Type B pancreatic cell (in vitro differentiated cells): Measurements from ENCODE around the gene CTCF. TPM values are rescaled to one million over a fixed set of nuclear protein-coding genes. Genes with fewer than 3 reads are reported as not detected.

ENCODE experiments used
- DNase-seq: peaks from one replicate; pipeline ENCODE4 v3.0.0; 2021; ENCODE audit warnings: mixed read lengths; ENCODE audit not compliant: unreplicated experiment; ENCODE audit errors: extremely low spot score
- H3K27ac Mint-ChIP-seq: 2 replicates; pipeline ENCODE4 v1.8.0; 2021; ENCODE audit warnings: mild to moderate bottlenecking, mixed read lengths
- H3K27me3 Mint-ChIP-seq: 2 replicates; pipeline ENCODE4 v1.8.0; 2021; ENCODE audit warnings: mixed read lengths
- H3K36me3 Mint-ChIP-seq: 2 replicates; pipeline ENCODE4 v1.8.0; 2021; ENCODE audit warnings: mixed read lengths
- H3K4me1 Mint-ChIP-seq: one replicate; pipeline ENCODE4 v1.8.0; 2021; ENCODE audit warnings: mixed read lengths; ENCODE audit not compliant: unreplicated experiment
- H3K4me3 Mint-ChIP-seq: 2 replicates; pipeline ENCODE4 v1.8.0; 2021; ENCODE audit warnings: mild to moderate bottlenecking, mixed read lengths
- H3K9me3 Mint-ChIP-seq: 2 replicates; pipeline ENCODE4 v1.8.0; 2021; ENCODE audit warnings: mixed read lengths
- total RNA-seq: library from RNA; stranded (reverse); gene quantifications from 2 replicates; pipeline ENCODE4 v1.2.1, GENCODE V29; 2021; ENCODE audit warnings: low replicate concordance
- TF ChIP-seq, protein P1 (sequence below): fragments of 200-600 bp; sonication (generic); conservative IDR thresholded peaks from 2 replicates; pipeline ENCODE4 v1.5.0; 2021; ENCODE audit warnings: antibody characterized with exemption, mild to moderate bottlenecking

CTCF gene
- total RNA-seq, 1 donor from 2014 or later: 57.8 TPM

DNA sequence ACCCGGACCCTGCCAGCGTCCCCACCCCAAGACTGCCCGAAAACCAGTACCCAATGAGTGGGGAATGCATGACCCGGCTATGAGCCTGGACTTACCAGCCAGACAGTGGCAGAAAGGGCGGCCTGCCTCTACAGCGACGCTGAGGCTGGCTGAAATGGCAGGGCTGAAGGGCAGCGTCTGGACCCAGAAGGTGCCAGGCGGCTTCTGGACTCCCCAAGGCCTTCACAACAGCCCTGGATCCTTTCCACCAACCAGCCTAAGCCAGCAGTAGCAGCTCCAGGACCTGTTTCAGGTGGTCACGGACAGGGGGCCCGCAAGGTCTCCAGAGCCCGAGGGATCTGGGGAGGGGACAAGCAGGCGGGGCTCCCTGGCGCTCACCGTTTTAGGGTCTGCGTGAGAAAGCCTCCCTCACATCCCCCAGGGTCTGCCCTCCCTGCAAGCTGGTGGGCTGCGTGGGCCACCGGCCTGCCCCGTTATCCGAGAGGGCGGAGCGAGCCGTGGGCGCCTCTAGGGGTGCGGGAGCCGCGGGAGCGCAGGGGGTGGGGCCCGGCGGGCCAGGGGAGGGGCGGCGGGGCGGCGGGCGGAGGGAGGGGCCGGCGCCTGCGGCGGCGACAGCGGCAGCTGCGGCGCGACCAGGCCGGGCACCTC, 34.0 kb upstream of the CTCF start, which contains the start of gene RIPOR1:
TSS of gene RIPOR1 (plus strand) at position 608 of the 648 bp plus-strand sequence. CDS start 9,618 bp downstream, outside the sequence.
- DNase-seq: peak; percentile 68
- H3K4me3 Mint-ChIP-seq: peak within 1 kb of the TSS; percentile 95
- no peaks in the 10 kb centered on the region for H3K36me3 Mint-ChIP-seq
- H3K9me3 Mint-ChIP-seq: no peaks in the 10 kb centered on the region
- H3K4me1 Mint-ChIP-seq: peaks cover 25% of the 10 kb centered on the region
- peaks cover 22% of the 10 kb centered on the region for H3K27me3 Mint-ChIP-seq
- peak within 1 kb of the TSS; percentile 88 for H3K27ac Mint-ChIP-seq
- TF ChIP-seq, protein P1, sequence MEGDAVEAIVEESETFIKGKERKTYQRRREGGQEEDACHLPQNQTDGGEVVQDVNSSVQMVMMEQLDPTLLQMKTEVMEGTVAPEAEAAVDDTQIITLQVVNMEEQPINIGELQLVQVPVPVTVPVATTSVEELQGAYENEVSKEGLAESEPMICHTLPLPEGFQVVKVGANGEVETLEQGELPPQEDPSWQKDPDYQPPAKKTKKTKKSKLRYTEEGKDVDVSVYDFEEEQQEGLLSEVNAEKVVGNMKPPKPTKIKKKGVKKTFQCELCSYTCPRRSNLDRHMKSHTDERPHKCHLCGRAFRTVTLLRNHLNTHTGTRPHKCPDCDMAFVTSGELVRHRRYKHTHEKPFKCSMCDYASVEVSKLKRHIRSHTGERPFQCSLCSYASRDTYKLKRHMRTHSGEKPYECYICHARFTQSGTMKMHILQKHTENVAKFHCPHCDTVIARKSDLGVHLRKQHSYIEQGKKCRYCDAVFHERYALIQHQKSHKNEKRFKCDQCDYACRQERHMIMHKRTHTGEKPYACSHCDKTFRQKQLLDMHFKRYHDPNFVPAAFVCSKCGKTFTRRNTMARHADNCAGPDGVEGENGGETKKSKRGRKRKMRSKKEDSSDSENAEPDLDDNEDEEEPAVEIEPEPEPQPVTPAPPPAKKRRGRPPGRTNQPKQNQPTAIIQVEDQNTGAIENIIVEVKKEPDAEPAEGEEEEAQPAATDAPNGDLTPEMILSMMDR: no peak

DNA sequence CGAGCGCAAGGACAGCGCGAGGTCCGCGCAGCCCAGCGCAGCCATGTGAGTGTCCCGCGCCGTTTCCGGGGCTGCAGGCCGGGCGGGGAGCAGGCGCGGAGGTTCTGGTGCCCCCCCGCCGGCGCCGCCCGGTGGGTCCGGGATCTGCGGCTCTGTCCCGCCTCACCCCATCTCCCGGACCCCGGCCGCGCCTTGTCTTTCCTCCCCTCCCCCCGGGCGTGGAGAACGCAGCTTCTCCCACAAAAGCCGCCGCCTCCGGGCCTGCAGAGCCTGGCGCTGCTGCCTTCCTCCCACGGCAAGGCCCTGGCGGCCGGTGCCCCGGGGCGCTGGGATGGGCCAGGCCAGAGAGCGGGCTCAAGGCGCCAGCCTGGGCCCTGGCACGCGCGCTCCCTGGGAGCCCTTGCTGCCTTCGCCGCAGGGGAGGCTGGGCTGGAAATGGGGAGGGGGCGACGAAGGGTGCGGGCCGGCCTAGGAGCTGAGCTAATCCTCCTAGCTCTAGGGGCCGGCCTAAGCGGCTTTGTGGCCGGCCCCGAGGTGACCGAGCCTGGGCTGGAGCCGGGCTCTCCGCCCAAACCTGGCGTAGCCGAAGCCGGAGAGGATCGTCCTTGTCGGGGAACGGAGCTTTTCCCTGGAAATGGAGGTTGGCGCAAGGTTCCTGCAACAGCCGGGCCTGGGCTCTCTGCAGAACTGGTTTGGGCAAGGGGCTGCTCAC, 33.3 kb upstream of the CTCF start:
- DNase-seq: peak; percentile 74
- Mint-ChIP-seq H3K27me3 (peaks cover 21% of the 10 kb centered on the region), H3K9me3 (no peaks in the 10 kb centered on the region), H3K36me3 (no peaks in the 10 kb centered on the region), H3K4me3 (peak overlapping the region; percentile 95), H3K4me1 (peaks cover 27% of the 10 kb centered on the region), H3K27ac (peak overlapping the region; percentile 88)
- TF ChIP-seq, protein P1: no peak

DNA sequence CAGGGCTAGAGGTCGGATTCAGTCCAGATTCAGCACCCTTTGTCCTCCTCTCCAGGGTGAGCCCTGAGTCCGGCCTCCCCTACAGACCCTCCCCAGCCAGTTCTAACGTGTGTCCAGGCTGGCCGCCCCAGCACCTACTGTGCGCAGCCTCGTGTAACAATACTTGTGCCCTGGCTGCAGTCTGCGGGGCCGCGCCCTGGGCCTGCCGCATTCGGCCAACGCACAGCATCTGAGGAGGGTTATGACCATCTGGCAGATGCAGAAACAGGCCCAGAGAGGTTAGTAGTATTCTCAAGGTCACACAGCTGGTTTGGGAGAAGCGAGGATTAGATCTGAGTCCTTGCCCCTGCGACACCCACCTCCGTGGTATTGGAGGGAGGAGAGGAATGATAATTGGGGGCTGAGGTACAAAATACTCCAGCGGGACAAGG, 32.7 kb upstream of the CTCF start:
- peaks cover 20% of the 10 kb centered on the region for H3K27me3 Mint-ChIP-seq
- TF ChIP-seq, protein P1: no peak
- H3K9me3 Mint-ChIP-seq: no peaks in the 10 kb centered on the region
- peak overlapping the region; percentile 95 for H3K4me3 Mint-ChIP-seq
- H3K36me3 Mint-ChIP-seq: no peaks in the 10 kb centered on the region
- peaks cover 27% of the 10 kb centered on the region for H3K4me1 Mint-ChIP-seq
- DNase-seq: peak; percentile 68
- peak overlapping the region; percentile 88 for H3K27ac Mint-ChIP-seq

DNA sequence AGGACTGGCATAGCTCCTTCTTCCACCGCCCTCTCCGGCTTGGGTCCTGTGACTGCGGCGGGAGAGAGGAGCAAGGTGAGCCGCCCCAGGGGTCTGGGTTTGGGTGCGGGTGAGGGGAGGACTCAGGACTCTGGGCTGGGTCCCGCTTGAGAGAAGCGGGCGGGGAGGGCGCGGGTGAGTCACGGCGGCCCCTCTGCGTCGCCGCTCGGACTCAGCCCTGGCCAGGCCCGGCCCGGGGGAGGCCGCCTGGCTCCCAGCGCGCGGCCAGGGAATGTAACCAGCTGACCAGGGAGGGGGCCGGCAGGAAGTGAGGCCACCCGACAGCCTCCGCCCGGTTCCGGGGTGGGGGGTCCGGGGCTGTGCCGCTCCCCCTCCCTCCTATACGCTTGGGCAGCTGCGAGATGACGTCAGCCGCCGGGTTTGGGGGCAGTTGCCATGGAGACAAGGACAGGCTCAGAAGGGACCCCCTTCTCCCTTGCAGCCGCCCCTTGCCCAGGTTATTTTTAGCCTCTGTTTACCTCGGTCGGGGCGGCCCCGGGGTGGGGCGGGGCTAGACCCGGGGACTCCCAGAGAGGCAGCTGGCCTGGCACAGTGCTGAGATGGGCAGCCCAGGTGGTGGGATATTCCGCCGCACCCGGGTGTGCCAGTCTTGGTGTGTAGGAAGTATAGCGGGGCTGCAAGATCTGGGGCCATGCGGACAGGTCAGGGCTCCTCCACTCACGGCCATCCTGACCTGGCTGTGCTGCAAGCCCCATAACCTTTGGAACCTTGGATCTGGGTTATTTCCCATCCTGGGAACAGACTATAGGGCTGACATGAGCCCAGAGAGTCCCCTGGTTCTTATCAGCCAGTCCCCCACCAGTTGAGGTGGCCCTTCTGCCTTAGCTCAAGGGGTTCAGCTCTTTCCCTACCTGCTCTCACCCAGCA, 32.0 kb upstream of the CTCF start:
- Mint-ChIP-seq H3K4me1 (peaks cover 23% of the 10 kb centered on the region), H3K9me3 (no peaks in the 10 kb centered on the region), H3K4me3 (peak overlapping the region; percentile 95), H3K27ac (peak overlapping the region; percentile 88), H3K36me3 (no peaks in the 10 kb centered on the region), H3K27me3 (peaks cover 16% of the 10 kb centered on the region)
- TF ChIP-seq, protein P1: no peak
- DNase-seq: peak; percentile 70

DNA sequence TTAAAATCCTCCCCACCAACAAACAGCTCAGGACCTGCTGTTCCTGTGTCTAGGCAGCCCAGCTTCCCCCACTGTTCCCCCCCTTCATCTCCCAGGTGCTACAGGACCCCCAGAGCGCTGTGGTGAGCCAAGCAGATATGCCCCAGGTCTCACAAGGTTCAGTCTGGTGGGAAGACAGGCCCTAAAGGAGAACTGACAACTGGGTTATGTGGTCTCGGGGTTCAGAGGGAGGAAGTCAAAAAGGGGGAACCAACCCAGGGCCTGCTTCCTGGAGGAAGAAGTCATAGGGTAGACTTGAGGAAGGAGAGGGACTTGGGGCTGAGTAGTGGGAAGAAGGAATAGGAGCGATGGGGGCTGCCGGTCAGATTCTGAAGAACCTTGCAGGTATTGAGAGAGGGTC, 31.1 kb upstream of the CTCF start:
- Mint-ChIP-seq H3K4me3 (peak overlapping the region; percentile 78), H3K4me1 (peaks cover 26% of the 10 kb centered on the region), H3K27ac (peak overlapping the region; percentile 54), H3K27me3 (peaks cover 26% of the 10 kb centered on the region), H3K36me3 (no peaks in the 10 kb centered on the region), H3K9me3 (no peaks in the 10 kb centered on the region)
- TF ChIP-seq, protein P1: no peak
- no peak for DNase-seq
